Measurements from ENCODE around the gene SH3PXD2B.
A peak's percentile ranks its signal among the peaks of the same experiment; 100 is the strongest.
"Not testable (repeated sequence)": the region's sequence is repeated elsewhere in the genome, so short reads cannot be mapped to it uniquely, and the experiment has no call there.

SH3PXD2B gene

GRCh38 chr5:172486912-172487311, 32.6 kb upstream of the SH3PXD2B start:
- FAIRE-seq (no peak), DNase-seq (ENCODE audit: extremely low spot score, insufficient read length, low read depth) (no peak)

DNA sequence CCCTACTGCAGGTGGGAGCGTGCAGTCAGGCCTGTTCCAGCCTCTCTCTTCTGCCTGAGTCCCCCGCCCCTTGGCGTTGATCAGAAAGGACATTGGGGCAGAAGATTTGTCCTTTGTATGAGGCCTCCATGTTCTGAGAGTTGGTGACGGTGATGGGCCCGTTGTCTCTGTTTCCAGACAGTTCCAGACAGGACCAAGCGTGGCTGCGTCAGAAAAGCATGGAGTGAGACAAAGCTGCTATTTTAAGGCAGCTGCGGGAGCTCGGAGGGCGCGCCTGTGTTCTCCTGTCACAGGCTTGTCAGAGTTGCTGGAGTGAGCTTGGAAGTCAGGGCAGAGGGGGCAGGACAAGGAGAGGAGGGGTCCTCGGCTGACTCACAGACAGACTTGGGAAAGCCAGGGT, 32.1 kb upstream of the SH3PXD2B start:
- FAIRE-seq (no peak), DNase-seq (ENCODE audit: extremely low spot score, insufficient read length, low read depth) (no peak)

- DNase-seq (ENCODE audit: extremely low spot score, insufficient read length, low read depth) (no peak), FAIRE-seq (no peak)
Observed at GRCh38 chr5:172485511-172486202, 31.3 kb upstream of the SH3PXD2B start.

DNA sequence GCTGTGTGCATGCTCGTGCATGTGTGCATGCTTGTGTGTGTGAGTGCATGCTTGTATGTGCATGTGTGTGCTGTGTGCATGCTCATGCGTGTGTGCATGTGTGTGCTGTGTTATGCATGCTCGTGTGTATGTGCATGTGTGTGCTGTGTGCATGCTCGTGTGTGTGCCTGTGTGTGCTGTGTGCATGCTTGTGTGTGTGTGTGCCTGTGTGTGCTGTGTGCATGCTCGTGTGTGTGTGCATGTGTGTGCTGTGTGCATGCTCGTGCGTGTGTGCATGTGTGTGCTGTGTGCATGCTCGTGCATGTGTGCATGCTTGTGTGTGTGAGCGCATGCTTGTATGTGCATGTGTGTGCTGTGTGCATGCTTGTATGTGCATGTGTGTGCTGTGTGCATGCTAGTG, 30.3 kb upstream of the SH3PXD2B start:
- FAIRE-seq (no peak), DNase-seq (ENCODE audit: extremely low spot score, insufficient read length, low read depth) (no peak)

GRCh38 chr5:172482156-172483020, 28.1 kb upstream of the SH3PXD2B start:
- FAIRE-seq (no peak), DNase-seq (ENCODE audit: extremely low spot score, insufficient read length, low read depth) (no peak)

GRCh38 chr5:172481011-172481800, 26.9 kb upstream of the SH3PXD2B start:
- FAIRE-seq: no peak
- DNase-seq (ENCODE audit: extremely low spot score, insufficient read length, low read depth): no peak

DNA sequence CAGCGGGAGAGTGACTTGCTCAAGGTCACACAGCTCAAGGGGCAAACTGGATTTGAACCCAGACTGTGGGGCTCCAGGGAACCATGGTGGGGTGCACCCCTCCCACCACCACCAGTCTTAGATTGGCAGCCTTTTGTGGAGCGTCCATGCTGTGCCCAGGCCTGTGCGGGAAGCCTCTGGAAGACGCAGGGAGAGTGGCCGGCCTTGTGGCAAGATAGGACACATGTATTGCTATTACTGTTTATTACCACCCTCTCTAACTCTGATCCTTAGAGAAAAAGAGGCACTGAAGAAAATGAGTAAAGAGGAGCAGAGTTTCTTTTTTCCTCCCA, 25.4 kb upstream of the SH3PXD2B start:
- DNase-seq (ENCODE audit: extremely low spot score, insufficient read length, low read depth) (no peak), FAIRE-seq (no peak)

GRCh38 chr5:172479034-172479783, 24.9 kb upstream of the SH3PXD2B start:
- FAIRE-seq (peak; percentile 84), DNase-seq (ENCODE audit: extremely low spot score, insufficient read length, low read depth) (peak; percentile 68)

DNA sequence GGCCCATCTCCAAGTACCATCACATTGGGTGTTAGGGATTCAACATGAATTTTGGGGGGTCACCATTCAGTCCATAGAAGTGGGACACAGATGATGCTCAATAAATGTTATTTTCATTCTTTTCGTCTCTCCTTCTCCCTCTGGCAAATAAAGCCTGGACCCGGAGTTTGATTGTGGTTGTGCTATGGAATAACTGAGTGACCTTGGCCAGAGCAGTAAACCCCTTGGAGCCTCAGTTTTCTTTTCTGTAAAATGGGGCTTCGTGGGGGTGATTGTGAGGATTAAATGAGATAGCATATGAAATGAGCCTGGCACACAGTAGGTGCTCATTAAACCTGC, 24.3 kb upstream of the SH3PXD2B start:
- not testable (repeated sequence) for DNase-seq (ENCODE audit: extremely low spot score, insufficient read length, low read depth); FAIRE-seq

DNA sequence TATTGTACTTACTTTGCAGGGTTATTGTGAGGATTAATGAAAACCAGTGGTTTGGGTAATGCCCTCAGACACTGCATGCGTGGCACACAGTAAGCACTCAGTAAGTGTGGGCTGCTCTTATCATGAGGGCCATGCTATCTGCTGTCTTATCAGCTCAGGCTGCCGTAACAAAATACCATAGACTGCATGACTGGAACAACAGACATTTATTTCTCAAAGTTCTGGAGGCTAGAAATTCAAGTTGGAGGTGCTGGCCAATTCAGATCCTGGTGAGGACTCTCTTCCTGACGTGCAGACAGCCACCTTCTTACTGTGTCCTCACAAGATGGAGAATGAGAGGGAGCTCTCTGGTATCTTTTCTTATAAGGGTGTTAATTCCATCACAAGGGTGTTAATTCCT, 23.9 kb upstream of the SH3PXD2B start:
- DNase-seq (ENCODE audit: extremely low spot score, insufficient read length, low read depth) (no peak), FAIRE-seq (no peak)

GRCh38 chr5:172477466-172477865, 23.1 kb upstream of the SH3PXD2B start:
- no peak for DNase-seq (ENCODE audit: extremely low spot score, insufficient read length, low read depth)
- FAIRE-seq: no peak

DNA sequence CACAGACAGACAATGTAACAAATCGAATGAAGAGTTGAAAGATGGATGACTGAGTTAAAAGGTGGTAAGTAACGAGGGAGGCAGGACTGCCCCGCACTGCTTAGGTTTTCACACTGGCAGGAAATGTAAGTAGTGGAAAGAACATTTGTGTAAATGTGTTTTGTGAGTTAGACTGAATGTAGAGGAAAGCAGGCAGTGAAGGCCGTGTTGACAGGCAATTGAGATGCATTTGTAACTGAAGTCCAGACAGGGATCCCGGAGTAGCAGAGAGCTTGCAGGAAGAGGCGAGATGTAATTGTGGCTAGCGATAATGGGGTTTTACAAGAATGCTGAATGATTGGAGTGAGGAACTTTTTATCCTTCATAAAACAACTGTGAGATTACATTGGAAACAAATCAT, 20.0 kb upstream of the SH3PXD2B start:
- FAIRE-seq: no peak
- DNase-seq (ENCODE audit: extremely low spot score, insufficient read length, low read depth): no peak

DNA sequence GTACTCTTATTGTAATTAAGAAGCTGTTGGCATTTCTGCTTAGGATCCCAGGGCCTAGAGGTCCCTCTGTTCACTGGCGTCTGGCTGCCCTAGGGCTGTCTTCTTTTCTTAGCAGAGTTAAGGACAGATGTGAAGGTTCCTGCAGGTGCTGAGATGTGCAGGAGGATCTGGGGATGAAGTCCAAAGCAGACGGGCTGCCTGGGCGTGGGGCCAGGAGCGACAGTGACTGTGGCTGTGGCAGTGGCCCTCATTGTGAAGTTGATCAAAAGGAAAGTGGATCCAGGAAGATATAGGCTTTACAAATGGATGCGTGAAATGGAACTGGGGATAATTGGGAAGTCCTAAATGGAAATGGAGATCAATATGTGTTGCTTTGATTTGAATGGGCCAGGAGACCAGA, 19.1 kb upstream of the SH3PXD2B start:
- no peak for DNase-seq (ENCODE audit: extremely low spot score, insufficient read length, low read depth)
- no peak for FAIRE-seq

- FAIRE-seq (no peak), DNase-seq (ENCODE audit: extremely low spot score, insufficient read length, low read depth) (no peak)
Observed at GRCh38 chr5:172469697-172470096, 15.4 kb upstream of the SH3PXD2B start.

GRCh38 chr5:172466062-172466461, 11.7 kb upstream of the SH3PXD2B start:
- FAIRE-seq (no peak), DNase-seq (ENCODE audit: extremely low spot score, insufficient read length, low read depth) (no peak)

GRCh38 chr5:172463031-172463430, 8.7 kb upstream of the SH3PXD2B start:
- no peak for FAIRE-seq
- no peak for DNase-seq (ENCODE audit: extremely low spot score, insufficient read length, low read depth)

DNA sequence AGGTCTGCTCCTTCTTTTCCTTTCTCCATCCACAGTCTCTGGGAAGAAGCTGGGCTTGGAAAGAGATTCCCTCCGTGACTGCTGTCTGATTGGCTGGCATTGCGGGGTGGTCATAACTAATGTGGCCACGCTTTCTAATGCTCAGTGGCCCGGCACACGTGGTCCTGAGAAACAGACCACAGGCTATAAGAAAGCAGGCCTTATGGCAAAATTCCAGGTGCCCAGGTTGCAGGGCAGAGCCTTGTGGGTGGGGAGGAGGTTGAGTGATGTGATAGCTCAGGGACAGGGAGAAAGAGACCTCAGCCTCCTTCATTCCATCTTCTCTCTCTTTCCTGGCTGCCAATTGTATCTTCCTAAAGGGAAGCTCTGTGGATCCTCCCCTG, 5.4 kb upstream of the SH3PXD2B start:
- FAIRE-seq (no peak), DNase-seq (ENCODE audit: extremely low spot score, insufficient read length, low read depth) (no peak)

DNA sequence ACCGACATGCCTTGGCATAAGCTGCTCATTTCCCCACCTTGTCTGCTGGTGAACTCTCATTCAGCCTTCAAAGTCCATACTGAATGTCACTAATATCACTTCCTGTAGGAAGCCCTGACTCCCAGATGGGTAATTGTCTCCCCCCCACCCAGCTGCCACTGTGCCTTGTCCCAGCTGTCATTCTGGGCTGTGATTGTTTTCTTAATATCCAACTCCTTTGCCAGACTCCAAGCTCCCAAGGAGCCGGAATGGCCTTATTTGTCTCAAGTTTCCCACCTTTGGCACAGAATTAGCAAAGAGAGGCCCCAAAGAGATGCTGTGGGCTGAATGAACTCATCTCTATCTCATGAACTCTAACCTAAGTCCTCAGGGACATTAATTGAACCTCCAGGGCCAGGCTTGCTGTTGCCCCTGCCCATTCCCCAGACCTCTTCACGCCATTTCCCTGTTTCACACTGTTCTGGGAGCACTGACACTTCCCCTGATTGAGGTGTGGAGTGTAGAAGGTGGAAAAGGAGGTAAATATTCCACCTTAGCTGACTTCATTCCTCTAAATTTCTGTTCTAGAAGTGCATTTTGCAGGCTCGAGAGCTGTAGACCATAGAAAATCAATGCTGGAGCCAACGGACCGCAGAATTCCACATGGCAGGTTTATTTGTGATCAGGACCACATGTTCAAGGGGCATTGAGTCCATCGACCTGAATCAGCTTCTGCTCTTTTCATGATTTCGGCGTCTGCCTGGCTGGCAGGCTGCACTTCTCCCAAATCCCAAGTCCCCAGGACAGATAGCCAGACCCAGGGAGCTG, 4.9 kb upstream of the SH3PXD2B start:
- no peak for DNase-seq (ENCODE audit: extremely low spot score, insufficient read length, low read depth)
- FAIRE-seq: no peak

DNA sequence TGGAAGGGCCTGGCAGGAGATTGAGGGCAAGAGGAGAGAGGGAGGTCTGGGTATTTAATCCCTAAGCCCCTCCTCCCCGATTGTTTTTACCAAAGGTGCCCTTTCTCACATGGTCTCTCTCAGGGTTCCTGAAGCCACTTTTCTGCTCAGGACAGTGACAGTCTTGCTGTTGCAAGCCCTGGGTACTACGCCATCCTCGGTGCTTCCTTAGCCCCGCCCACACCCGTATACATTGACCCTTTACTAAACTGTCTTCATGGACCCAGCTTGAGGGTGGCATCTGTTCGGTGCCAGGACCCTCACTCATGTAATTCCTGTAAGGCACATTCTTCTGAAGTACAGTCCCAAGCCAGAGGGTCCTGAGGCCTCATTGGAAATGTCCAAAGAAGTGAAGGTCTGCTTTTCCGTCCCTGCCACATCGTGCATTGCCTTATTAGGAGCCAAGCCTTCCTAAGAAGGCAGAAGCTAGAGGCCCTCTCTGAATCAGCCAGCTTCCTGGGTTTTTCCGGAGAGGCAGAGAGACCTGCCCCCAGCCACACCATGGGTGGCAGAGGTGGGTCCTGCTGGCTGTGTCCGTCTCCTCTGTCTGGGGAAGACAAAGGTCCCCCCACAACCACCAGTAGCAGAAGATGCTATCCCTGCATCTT, 1.9 kb upstream of the SH3PXD2B start:
- FAIRE-seq: no peak
- no peak for DNase-seq (ENCODE audit: extremely low spot score, insufficient read length, low read depth)

All from GM18507 (cell line).